ENCODE results near the gene DUSP15.

- TF ChIP-seq, protein P1, sequence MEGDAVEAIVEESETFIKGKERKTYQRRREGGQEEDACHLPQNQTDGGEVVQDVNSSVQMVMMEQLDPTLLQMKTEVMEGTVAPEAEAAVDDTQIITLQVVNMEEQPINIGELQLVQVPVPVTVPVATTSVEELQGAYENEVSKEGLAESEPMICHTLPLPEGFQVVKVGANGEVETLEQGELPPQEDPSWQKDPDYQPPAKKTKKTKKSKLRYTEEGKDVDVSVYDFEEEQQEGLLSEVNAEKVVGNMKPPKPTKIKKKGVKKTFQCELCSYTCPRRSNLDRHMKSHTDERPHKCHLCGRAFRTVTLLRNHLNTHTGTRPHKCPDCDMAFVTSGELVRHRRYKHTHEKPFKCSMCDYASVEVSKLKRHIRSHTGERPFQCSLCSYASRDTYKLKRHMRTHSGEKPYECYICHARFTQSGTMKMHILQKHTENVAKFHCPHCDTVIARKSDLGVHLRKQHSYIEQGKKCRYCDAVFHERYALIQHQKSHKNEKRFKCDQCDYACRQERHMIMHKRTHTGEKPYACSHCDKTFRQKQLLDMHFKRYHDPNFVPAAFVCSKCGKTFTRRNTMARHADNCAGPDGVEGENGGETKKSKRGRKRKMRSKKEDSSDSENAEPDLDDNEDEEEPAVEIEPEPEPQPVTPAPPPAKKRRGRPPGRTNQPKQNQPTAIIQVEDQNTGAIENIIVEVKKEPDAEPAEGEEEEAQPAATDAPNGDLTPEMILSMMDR (IDR thresholded peaks at IDR 0.05): no peak
- no peak for TF ChIP-seq POLR2A (IDR thresholded peaks at IDR 0.05)
These were observed 48.3 kb upstream of the DUSP15 start for GRCh38 chr20:31918466-31919105.

All from adrenal gland (tissue), 5 donors.